ENCODE results near the gene PPFIA2. TPM values are rescaled to one million over a fixed set of nuclear protein-coding genes. Genes with fewer than 3 reads are reported as not detected.

The PPFIA2 gene
- polyA plus RNA-seq, 1 experiment = 0.20 TPM

DNA sequence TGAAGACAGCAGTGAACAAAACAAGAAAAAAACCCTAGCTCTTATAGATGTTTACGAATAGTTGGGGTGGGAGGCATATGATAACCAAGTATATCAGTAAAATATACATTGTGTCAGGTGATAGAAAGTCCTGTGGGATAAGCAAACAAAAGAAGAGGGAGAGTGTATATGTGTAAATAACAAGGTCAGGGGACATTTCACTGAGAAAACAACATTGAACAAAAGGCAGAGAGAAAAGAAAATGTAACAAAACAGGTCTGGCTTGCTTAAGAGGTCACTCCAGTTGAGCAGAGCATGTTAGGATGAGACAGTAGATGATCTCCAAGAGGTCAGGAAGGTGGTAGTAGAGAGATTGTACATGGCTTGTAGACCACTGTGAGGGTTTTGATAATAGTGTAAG is 377.2 kb downstream of the PPFIA2 start:
- CTCF ChIA-PET = no interaction called here
- no peak for DNase-seq (ENCODE audit: low read depth, low spot score)
- no peak for TF ChIP-seq CTCF (IDR thresholded peaks at IDR 0.05; ENCODE audit: low read depth, low read length)
- POLR2A ChIA-PET = no interaction called here
- Histone ChIP-seq H3K9me3 (ENCODE audit: control insufficient read depth, insufficient read depth, low read length) (no peaks in the 10 kb centered on the region), H3K27me3 (ENCODE audit: control insufficient read depth, insufficient read depth, low read length) (no peaks in the 10 kb centered on the region), H3K4me3 (ENCODE audit: low read depth, low read length) (no peak overlapping the region), H3K27ac (ENCODE audit: low read depth, low read length) (no peak overlapping the region)

- no peaks in the 10 kb centered on the region for H3K27me3 ChIP-seq (ENCODE audit: control insufficient read depth, insufficient read depth, low read length)
- ChIA-PET POLR2A (no interaction called here), CTCF (no interaction called here)
- no peak overlapping the region for H3K27ac ChIP-seq (ENCODE audit: low read depth, low read length)
- H3K9me3 ChIP-seq (ENCODE audit: control insufficient read depth, insufficient read depth, low read length) = no peaks in the 10 kb centered on the region
- H3K4me3 ChIP-seq (ENCODE audit: low read depth, low read length) = no peak overlapping the region
- no peak for TF ChIP-seq CTCF (IDR thresholded peaks at IDR 0.05; ENCODE audit: low read depth, low read length)
- no peak for DNase-seq (ENCODE audit: low read depth, low spot score)
Measured at GRCh38 chr12:81378601-81379285, 380.4 kb downstream of the PPFIA2 start.

DNA sequence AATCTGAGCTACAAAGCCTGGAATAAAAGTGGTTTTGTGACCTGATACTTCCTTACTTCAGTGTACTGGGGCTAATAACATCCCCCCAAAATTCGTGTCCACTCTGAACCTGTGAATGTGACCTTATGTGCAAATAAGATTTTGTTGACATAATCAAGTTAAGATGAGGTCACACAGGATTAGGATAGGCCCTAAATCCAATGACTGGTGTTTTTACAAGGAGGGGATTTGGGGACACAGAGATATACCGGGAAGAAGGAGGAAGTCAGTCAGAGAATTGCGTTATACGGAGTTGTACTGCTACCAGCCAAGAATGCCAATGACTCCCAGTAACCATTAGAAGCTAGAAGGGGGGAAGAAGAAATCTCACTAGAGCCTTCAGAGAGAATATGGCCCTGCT is 381.4 kb downstream of the PPFIA2 start:
- ChIA-PET POLR2A (interaction anchor here (0.5 kb wide), 1 partner anchor 110 kb away, joined by 5 read pairs; no protein-coding TSS in a partner anchor), CTCF (no interaction called here)
- Histone ChIP-seq H3K4me3 (ENCODE audit: low read depth, low read length) (no peak overlapping the region), H3K27me3 (ENCODE audit: control insufficient read depth, insufficient read depth, low read length) (no peaks in the 10 kb centered on the region), H3K27ac (ENCODE audit: low read depth, low read length) (no peak overlapping the region), H3K9me3 (ENCODE audit: control insufficient read depth, insufficient read depth, low read length) (no peaks in the 10 kb centered on the region)
- no peak for DNase-seq (ENCODE audit: low read depth, low spot score)
- no peak for TF ChIP-seq CTCF (IDR thresholded peaks at IDR 0.05; ENCODE audit: low read depth, low read length)

- no peak for DNase-seq (ENCODE audit: low read depth, low spot score)
- no peak for TF ChIP-seq CTCF (IDR thresholded peaks at IDR 0.05; ENCODE audit: low read depth, low read length)
- POLR2A ChIA-PET = no interaction called here
- CTCF ChIA-PET = no interaction called here
- Histone ChIP-seq H3K27ac (ENCODE audit: low read depth, low read length) (no peak overlapping the region), H3K9me3 (ENCODE audit: control insufficient read depth, insufficient read depth, low read length) (no peaks in the 10 kb centered on the region), H3K27me3 (ENCODE audit: control insufficient read depth, insufficient read depth, low read length) (no peaks in the 10 kb centered on the region), H3K4me3 (ENCODE audit: low read depth, low read length) (no peak overlapping the region)
Measured at GRCh38 chr12:81375969-81376368, 383.2 kb downstream of the PPFIA2 start.

GRCh38 chr12:81370456-81370855 is 388.7 kb downstream of the PPFIA2 start:
- Histone ChIP-seq H3K27me3 (ENCODE audit: control insufficient read depth, insufficient read depth, low read length) (no peaks in the 10 kb centered on the region), H3K9me3 (ENCODE audit: control insufficient read depth, insufficient read depth, low read length) (no peaks in the 10 kb centered on the region), H3K4me3 (ENCODE audit: low read depth, low read length) (no peak overlapping the region), H3K27ac (ENCODE audit: low read depth, low read length) (no peak overlapping the region)
- TF ChIP-seq CTCF (IDR thresholded peaks at IDR 0.05; ENCODE audit: low read depth, low read length) = no peak
- DNase-seq (ENCODE audit: low read depth, low spot score) = no peak
- ChIA-PET CTCF (no interaction called here), POLR2A (no interaction called here)
